Fibroblast of mammary gland (primary cell): ENCODE results near the gene FAM185A.
A peak's percentile ranks its signal among the peaks of the same experiment; 100 is the strongest.

Experiments used
- DNase-seq: peaks from one replicate; pipeline ENCODE4 v3.0.0-alpha.2; 2010; ENCODE audit warnings: low read depth
- H3K4me3 ChIP-seq: 2 replicates; pipeline ENCODE4 v1.5.1; 2011; ENCODE audit warnings: low read depth, mild to moderate bottlenecking, low read length, moderate library complexity; ENCODE audit not compliant: control insufficient read depth
- CTCF ChIP-seq: conservative IDR thresholded peaks from 2 replicates; pipeline ENCODE4 v1.5.1; 2011; ENCODE audit warnings: low read depth, low read length, inconsistent platforms; ENCODE audit not compliant: control insufficient read depth, insufficient read depth

Gene FAM185A

GRCh38 chr7:102849538-102849937 is 100.7 kb downstream of the FAM185A start:
- TF ChIP-seq CTCF, result no peak
- H3K4me3 ChIP-seq, result no peak overlapping the region
- DNase-seq, result peak; percentile 40

- H3K4me3 ChIP-seq, result no peak overlapping the region
- TF ChIP-seq CTCF, result no peak
- DNase-seq, result peak; percentile 64
Observed at GRCh38 chr7:102856036-102856435, 107.2 kb downstream of the FAM185A start.
